ENCODE data around the gene MACROD1. TPM values are rescaled to one million over a fixed set of nuclear protein-coding genes. Genes with fewer than 3 reads are reported as not detected.

MACROD1 gene
- total and polyA plus RNA-seq, 2 of the 13 experiments (the other 11 are each of a cell fraction or from before 2014, with no cell fraction given) = 23.1 to 34.5 TPM

- TF ChIP-seq PRPF4 (IDR thresholded peaks at IDR 0.05; ENCODE audit: low read depth, low read length, poor library complexity, severe bottlenecking) (no peak), NCOA2 (CRISPR knock-in tag; IDR thresholded peaks at IDR 0.05) (no peak), CEBPG (CRISPR knock-in tag; IDR thresholded peaks at IDR 0.05) (no peak), SOX6 (IDR thresholded peaks at IDR 0.05) (no peak), SOX6 (CRISPR knock-in tag; IDR thresholded peaks at IDR 0.05) (no peak), DNMT3B (CRISPR knock-in tag; conservative IDR thresholded peaks at IDR 0.05) (no peak), ZC3H4 (CRISPR knock-in tag; IDR thresholded peaks at IDR 0.05; ENCODE audit: borderline replicate concordance) (no peak), SIX1 (CRISPR knock-in tag; IDR thresholded peaks at IDR 0.05; ENCODE audit: borderline replicate concordance) (no peak)
- TF ChIP-seq, protein P1, sequence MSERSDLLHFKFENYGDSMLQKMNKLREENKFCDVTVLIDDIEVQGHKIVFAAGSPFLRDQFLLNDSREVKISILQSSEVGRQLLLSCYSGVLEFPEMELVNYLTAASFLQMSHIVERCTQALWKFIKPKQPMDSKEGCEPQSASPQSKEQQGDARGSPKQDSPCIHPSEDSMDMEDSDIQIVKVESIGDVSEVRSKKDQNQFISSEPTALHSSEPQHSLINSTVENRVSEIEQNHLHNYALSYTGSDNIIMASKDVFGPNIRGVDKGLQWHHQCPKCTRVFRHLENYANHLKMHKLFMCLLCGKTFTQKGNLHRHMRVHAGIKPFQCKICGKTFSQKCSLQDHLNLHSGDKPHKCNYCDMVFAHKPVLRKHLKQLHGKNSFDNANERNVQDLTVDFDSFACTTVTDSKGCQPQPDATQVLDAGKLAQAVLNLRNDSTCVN (CRISPR knock-in tag; IDR thresholded peaks at IDR 0.05; ENCODE audit: borderline replicate concordance) = no peak
- TF ChIP-seq, protein P2, sequence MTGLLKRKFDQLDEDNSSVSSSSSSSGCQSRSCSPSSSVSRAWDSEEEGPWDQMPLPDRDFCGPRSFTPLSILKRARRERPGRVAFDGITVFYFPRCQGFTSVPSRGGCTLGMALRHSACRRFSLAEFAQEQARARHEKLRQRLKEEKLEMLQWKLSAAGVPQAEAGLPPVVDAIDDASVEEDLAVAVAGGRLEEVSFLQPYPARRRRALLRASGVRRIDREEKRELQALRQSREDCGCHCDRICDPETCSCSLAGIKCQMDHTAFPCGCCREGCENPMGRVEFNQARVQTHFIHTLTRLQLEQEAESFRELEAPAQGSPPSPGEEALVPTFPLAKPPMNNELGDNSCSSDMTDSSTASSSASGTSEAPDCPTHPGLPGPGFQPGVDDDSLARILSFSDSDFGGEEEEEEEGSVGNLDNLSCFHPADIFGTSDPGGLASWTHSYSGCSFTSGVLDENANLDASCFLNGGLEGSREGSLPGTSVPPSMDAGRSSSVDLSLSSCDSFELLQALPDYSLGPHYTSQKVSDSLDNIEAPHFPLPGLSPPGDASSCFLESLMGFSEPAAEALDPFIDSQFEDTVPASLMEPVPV (CRISPR knock-in tag; IDR thresholded peaks at IDR 0.05) = no peak
Measured at GRCh38 chr11:64180891-64181290, 15.0 kb upstream of the MACROD1 start (continued).

- ATAC-seq = no peak
Measured at GRCh38 chr11:64178951-64179639, 13.2 kb upstream of the MACROD1 start.

More at GRCh38 chr11:64178951-64179639, 13.2 kb upstream of the MACROD1 start:
- WGBS (ENCODE audit: low lambda C conversion rate) = 92% methylated on average over 11 of the region's 12 CpGs
- no peaks in the 10 kb centered on the region for H3K9me3 ChIP-seq (ENCODE audit: low read length)
- no TSS peak for BruUV-seq (replicated peaks)
- H3K36me3 ChIP-seq (replicated peaks in 1 of 2; ENCODE audit: control insufficient read depth in 1 of 2, insufficient read depth in 2 of 2, low read length in 2 of 2) = no peaks in the 10 kb centered on the region
- in situ Hi-C loops (cut with HindIII; ENCODE audit: extremely low pct_ligation_motif_present, low pct_unique_long_range_greater_than_20kb) = no loop called here
- CTCF ChIA-PET (ENCODE audit: low intra/inter-chr PET ratio, low total read pairs) = no interaction called here
- FAIRE-seq (no peak), DNase-seq (ENCODE audit: low spot score) (no peak)
- POLR2A ChIA-PET = no interaction called here
- no peaks in the 10 kb centered on the region for H3K27me3 ChIP-seq (ENCODE audit: control insufficient read depth in 1 of 2, insufficient read depth in 2 of 2, low read length in 2 of 2)
- H2AFZ ChIP-seq (ENCODE audit: low read length) = no peak overlapping the region
- H3K4me2 ChIP-seq (ENCODE audit: low read depth, low read length) = no peak overlapping the region
- H4K20me1 ChIP-seq (ENCODE audit: insufficient read depth, low read length) = no peaks in the 10 kb centered on the region
- no peak overlapping the region for H3K9ac ChIP-seq (ENCODE audit: insufficient read depth, low read depth, low read length)
- peaks cover 34% of the 10 kb centered on the region for H3K4me1 ChIP-seq (ENCODE audit: insufficient read depth, low read length)
- intact Hi-C loops (cut with micrococcal nuclease; ENCODE audit: unreplicated experiment) = no loop called here
- no peak overlapping the region for H3K27ac ChIP-seq (ENCODE audit: extremely low read length, insufficient read depth, low read length)
- H3K79me2 ChIP-seq (ENCODE audit: insufficient read depth, low read length) = no peaks in the 10 kb centered on the region
- no peak overlapping the region for H3K4me3 ChIP-seq (replicated peaks in 1 of 3; ENCODE audit: insufficient read depth in 1 of 3, low read depth in 2 of 3, low read length in 3 of 3)
- TF ChIP-seq ZNF839 (CRISPR knock-in tag; IDR thresholded peaks at IDR 0.05; ENCODE audit: borderline replicate concordance) (no peak), ZNF331 (CRISPR knock-in tag; IDR thresholded peaks at IDR 0.05) (peak; percentile 97)

Data from HepG2 (cell line).